GM19043 (cell line): ENCODE results near the gene DDX24.

Experiments used
- ATAC-seq: cut with Tn5 transposase; IDR thresholded peaks from one replicate; pipeline ENCODE4 v1.9.1; 2021; ENCODE audit warnings: low read depth; ENCODE audit not compliant: unreplicated experiment

DDX24 gene

DNA sequence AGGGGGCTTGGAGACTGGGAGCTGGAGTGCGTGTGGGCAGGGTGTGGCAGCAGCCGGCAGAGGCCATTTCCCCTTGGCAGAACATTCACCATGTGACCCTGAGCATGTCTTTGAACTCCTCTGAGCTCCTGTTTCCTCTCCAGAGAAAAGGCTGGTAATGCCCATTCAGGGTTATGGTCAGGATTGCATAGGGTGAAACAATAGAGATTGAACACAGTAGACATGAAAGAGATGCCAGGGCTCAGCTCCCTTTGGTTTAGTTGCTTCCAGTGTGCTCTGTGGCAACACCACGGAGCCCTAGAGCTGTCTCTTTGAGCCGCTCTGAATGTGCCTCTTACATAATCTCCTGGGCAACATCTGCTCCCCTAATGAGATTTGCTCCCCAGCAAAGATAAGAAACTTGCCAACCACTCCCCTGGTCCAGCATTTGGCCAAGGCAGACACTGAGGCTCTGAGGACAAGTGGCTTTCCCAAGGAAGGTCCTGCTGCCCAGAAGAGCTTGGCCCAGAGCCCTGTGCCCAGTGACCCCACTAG lies 34.1 kb upstream of the DDX24 start:
- ATAC-seq, result no peak

DNA sequence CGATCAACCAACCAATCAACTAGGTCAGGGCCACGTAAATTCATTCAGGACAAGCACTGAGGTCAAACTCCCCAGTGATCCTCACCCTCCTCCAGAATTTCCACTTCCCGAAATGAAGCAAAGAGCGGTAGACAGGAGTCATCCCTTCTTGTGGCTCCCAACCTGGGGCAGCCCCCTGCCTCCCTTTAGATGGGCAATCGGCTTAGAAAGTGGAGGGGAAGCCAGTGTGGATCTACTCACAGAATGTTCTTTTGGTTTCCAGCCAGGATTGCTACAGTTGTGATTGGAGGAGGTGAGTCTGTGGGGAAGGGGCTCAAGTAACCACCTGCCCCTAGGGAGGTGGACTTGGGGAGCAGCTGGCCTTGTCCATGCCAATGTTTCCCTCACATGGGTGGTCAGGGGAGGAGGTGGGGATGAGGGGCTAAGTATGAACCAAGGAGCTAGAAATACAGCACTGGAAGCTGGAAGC lies 33.6 kb upstream of the DDX24 start:
- no peak for ATAC-seq

- no peak for ATAC-seq
Measured at GRCh38 chr14:94113908-94114588, 33.0 kb upstream of the DDX24 start.

GRCh38 chr14:94113490-94113889 lies 32.5 kb upstream of the DDX24 start:
- ATAC-seq, result no peak

DNA sequence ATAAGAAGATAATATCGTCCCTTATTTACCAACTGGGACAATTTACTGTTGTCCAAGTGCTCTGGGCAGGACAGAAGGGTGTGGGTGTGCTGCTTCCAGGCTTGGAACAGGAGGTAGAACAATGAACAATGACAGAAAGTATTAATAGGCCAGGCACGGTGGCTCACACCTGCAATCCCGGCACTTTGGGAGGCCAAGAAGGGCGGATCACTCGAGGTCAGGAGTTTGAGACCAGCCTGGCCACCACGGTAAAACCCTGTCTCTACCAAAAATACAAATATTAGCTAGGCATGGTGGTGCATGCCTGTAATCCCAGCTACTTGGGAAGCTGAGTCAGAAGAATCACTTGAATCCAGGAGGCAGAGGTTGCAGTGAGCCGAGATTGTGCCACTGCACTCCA lies 32.1 kb upstream of the DDX24 start:
- ATAC-seq, result no peak

DNA sequence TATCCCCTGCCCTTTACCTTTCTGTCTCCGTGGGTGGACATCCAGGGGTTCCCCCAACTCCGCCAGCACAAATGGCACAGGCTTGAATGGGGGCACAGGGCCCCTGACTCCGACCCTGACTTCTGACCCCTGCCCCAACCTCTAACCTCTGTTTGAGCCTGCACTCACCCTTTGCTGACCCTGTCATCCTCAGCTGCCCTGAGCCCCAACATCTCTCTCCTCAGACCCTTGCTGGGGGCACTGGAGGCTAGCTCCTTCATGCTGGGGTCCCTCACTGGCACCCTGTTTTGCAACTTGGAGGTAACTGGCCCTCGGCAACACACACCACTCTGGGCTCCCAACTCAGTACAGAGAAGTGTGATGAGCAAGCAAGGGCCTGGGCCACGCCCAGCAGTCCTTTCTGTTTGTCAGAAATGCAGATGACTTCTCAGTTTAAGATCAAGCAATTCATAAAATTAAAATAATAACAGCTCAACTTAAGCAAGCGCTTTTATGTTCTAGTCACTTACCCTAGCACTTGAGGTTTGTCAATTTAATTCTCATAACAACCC lies 31.6 kb upstream of the DDX24 start:
- ATAC-seq, result no peak

DNA sequence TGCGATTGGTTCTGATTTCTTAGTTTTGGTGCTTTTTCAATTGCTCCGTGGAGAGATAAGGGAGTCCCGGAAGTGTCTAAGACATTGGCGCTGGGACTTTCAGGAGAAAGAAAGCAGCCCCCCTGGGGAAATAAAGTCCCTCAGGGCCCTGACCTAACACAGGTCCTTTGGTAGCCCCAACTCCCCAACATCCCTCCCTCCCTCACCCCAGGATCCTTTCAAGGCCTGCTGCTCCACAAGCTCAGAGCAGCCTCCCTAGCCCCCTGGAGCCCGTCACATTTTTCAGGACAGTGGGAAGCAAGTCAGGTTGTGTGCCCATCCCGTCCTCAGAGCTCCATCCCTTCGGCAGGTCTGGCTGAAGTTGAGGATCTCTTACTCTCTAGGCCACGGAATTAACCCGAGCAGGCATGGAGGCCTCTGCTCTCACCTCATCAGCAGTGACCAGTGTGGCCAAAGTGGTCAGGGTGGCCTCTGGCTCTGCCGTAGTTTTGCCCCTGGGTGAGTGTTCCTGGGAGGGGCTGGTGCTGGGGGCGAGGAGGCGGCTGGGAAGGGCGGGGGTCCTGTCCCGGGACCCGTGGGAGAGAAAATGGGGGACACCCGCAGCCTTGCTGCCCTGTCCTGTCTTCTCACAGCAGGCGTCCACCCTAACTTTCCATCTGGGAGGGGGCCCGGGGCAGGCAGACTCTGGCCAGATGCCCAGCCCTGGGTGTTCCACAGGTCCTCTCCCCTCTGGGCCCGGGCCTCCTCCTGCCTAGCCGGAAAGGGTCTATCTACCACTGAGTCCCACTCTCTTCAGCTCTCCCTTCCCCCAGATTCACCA lies 30.5 kb upstream of the DDX24 start:
- no peak for ATAC-seq

DNA sequence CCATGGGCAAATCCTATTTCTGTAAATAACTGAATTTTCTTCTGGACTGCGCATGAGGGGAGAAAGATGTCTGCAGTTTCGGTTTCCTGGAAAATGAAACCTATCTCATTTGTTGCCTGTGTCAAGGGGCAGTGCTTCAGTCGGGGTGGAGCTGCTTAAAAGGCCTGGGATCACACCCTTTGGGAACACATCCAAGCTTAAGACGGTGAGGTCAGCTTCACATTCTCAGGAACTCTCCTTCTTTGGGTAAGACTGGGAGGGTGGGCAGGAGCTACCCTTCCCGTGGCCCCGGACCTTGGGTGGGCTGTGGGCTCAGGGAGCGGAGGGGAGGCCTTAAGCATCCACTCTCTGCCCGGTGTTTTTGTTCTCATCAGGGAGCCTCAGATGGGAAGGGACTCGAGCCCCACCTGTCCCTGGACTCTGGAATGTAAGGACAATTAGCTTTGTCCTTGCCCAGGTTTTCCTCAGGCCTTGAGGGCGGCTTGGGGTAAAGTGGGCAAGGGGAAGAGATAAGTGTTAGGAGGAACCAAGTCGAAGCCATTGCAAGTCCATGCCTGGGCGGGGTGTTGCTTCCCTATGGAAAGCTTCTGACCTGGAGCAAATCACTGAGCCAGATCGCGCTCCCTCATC lies 29.7 kb upstream of the DDX24 start, which contains the start of gene IFI27:
Gene IFI27 (plus strand): TSS at position 185 of the 630 bp plus-strand sequence.
- no peak for ATAC-seq

DNA sequence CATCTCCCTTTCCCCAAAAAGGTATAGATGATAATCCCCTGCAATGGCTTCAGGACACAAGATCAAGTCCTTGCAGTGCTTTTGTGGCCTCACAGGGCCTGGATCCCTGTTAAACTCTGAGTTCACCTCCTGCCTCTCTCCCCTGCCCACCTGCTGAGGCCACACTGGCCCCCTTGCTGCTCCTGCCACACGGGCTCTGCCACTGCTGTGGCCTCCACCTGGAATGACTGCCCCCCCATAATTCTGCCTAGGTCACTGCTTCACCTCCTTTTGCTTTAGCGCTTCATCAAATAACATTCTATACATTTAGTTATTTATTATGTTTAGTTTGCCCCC lies 28.9 kb upstream of the DDX24 start:
- ATAC-seq, result no peak

DNA sequence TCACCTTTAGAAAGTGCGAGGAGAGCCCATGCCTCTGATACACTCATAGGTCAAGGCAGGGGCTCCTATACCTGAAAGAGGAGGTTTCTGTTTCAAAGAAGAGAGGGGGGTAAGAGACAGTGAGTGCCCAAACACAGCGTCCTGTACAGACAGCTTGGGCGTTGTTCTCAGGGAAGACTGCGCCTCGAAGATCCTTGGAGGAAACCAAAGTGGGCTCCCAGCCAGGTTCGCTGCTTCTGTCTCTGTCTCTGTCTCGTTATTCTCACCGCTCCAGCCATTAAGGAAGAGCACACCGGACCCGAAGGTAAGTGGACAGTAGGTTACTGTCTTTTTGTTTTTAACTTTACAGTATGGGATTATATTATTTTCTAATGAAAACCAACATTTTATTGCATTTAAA lies 23.7 kb upstream of the DDX24 start:
- no peak for ATAC-seq

DNA sequence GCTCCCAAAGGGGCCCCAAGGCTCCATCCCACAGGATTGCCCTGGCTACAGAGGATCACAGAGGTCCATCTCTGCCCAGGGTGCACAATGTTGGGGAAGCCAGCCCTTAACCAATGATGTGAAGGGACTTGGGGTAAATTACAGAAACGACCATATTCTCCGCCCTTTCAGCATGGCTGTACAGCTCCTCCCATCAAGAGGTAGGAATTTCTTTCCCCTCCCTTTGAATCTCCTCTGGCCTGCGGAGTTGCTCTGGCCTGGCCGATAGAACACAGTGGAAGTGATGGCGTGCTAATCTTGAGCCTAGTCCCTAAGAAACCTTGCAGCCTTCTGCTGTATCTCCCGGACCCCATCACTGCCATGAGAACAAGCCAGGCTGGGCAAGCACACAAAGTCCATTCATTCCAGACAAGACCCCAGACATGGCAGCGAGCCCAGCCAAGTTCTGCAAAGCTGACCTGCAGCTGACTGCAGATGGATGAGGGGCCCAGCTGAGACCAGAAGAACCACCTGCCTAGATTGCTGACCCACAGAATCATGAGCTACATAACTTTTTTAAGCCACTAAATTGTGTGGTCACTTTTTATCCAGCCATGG lies 22.6 kb upstream of the DDX24 start:
- no peak for ATAC-seq

- no peak for ATAC-seq
Measured at GRCh38 chr14:94102768-94103482, 21.9 kb upstream of the DDX24 start.

- ATAC-seq, result no peak
Measured at GRCh38 chr14:94101748-94102147, 20.7 kb upstream of the DDX24 start.

- ATAC-seq, result no peak
Measured at GRCh38 chr14:94100847-94101246, 19.8 kb upstream of the DDX24 start.

- no peak for ATAC-seq
Measured at GRCh38 chr14:94099006-94099405, 18.0 kb upstream of the DDX24 start.

DNA sequence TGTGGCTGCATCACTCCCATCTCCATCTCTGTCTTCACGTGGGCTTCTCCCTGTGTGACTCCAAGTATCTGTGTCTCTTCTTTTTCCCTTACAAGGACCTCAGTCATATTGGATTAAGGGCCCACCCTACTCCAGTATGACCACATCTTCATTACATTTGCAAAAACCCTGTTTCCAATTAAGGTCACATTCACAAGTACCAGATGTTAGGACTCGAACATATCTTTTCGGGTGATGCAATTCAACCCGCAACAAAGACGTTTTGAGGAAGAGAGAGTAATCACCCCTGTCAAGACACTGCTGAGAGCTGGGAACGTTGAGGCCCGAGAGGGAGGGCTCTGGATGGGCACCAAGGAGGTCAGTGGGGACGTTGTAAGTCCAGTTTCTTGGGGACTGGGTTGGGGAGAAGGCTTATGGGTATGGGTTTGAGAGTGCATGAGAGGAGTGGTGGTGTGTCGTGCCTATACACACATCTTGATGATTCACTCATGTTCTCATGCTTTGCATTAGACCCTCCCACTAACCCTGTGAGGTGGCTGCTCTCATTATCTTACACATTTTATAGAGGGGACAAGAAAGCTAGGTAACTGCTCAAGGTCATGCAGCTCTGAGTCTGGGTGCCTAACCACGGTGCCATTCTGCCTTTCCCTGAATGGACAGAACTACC lies 17.5 kb upstream of the DDX24 start:
- no peak for ATAC-seq

- ATAC-seq, result no peak
Measured at GRCh38 chr14:94097091-94097490, 16.1 kb upstream of the DDX24 start.

GRCh38 chr14:94093418-94093817 lies 12.4 kb upstream of the DDX24 start:
- ATAC-seq, result no peak

DNA sequence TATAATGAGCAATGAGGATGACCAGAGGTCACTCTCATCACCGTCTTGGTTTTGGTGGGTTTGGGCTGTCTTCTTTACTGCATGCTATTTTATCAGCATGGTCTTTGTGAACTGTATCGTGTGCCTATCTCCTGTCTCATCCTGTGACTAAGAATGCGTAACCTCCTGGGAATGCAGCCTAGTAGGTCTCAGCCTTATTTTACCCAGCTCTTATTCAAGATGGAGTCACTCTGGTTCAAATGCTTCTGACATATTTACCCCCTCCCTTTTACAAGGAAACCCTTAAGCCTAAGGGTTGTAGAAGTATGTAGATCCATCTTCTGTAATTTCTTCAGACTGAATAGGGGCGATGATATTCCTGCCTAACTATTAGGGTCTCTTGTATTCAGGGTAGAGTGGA lies 8.5 kb upstream of the DDX24 start:
- no peak for ATAC-seq

- ATAC-seq, result no peak
Measured at GRCh38 chr14:94088516-94088915, 7.5 kb upstream of the DDX24 start.
